Neural cell (in vitro differentiated cells): ENCODE measurements around the gene SAMD4A. TPM values are rescaled to one million over a fixed set of nuclear protein-coding genes. Genes with fewer than 3 reads are reported as not detected.

Experiments
- H2AFZ ChIP-seq: fragments of 200-600, 300-800 bp; sonication (generic), shearing (Covaris generic); 2 replicates; pipeline ENCODE4 v1.6.0; 2014; ENCODE audit warnings: low read depth, mild to moderate bottlenecking, antibody characterized with exemption, low read length, moderate library complexity
- H3F3A ChIP-seq: fragments of 200-600 bp; shearing (Covaris generic); 2 replicates; pipeline ENCODE4 v1.6.1; 2016; ENCODE audit warnings: mild to moderate bottlenecking, moderate library complexity, mixed read lengths, antibody characterized with exemption, low read length; ENCODE audit not compliant: insufficient read depth, poor library complexity, severe bottlenecking
- H3K27ac ChIP-seq: fragments of 200-600, 300-800 bp; sonication (generic), shearing (Covaris generic); 2 replicates; pipeline ENCODE4 v1.5.1; 2014; ENCODE audit warnings: mild to moderate bottlenecking, low read length, moderate library complexity
- H3K27me3 ChIP-seq: fragments of 300-800, 200-600 bp; sonication (generic), shearing (Covaris generic); 2 replicates; pipeline ENCODE4 v1.6.0; 2014; ENCODE audit warnings: mild to moderate bottlenecking, low read depth, low read length, moderate library complexity; ENCODE audit not compliant: insufficient read depth
- H3K36me3 ChIP-seq: fragments of 300-800, 200-600 bp; sonication (generic), shearing (Covaris generic); 2 replicates; pipeline ENCODE4 v1.5.1; 2014; ENCODE audit warnings: mild to moderate bottlenecking, antibody characterized with exemption, low read length, moderate library complexity; ENCODE audit not compliant: insufficient read depth
- H3K4me2 ChIP-seq: fragments of 300-800, 200-600 bp; sonication (generic), shearing (Covaris generic); 2 replicates; pipeline ENCODE4 v1.6.0; 2014; ENCODE audit warnings: mild to moderate bottlenecking, low read length
- H3K4me3 ChIP-seq: fragments of 300-800, 200-600 bp; sonication (generic), shearing (Covaris generic); 2 replicates; pipeline ENCODE4 v1.5.1; 2014; ENCODE audit warnings: mild to moderate bottlenecking, low read length, moderate library complexity
- H3K79me2 ChIP-seq: fragments of 200-600 bp; shearing (Covaris generic); replicated peaks from 2 replicates; pipeline ENCODE4 v1.6.0; 2014; ENCODE audit warnings: mild to moderate bottlenecking, low read length, moderate library complexity; ENCODE audit not compliant: insufficient read depth
- H3K9ac ChIP-seq: fragments of 300-800, 200-600 bp; sonication (generic), shearing (Covaris generic); 2 replicates; pipeline ENCODE4 v1.6.1; 2016; ENCODE audit warnings: mild to moderate bottlenecking, low read length, mixed read lengths
- H3K9me2 ChIP-seq: fragments of 200-600 bp; shearing (Covaris generic); 2 replicates; pipeline ENCODE4 v1.6.1; 2016; ENCODE audit warnings: mild to moderate bottlenecking, low read length, mixed read lengths; ENCODE audit not compliant: insufficient read depth
- H3K9me3 ChIP-seq: fragments of 200-600, 300-800 bp; sonication (generic), shearing (Covaris generic); 2 replicates; pipeline ENCODE4 v1.6.1; 2016; ENCODE audit warnings: mild to moderate bottlenecking, mixed run types, low read length, moderate library complexity, mixed read lengths
- H4K20me1 ChIP-seq: fragments of 200-600 bp; shearing (Covaris generic); 2 replicates; pipeline ENCODE4 v1.6.1; 2016; ENCODE audit warnings: mild to moderate bottlenecking, mixed run types; ENCODE audit not compliant: insufficient read depth
- EP300 ChIP-seq: fragments of 450-650 bp; conservative IDR thresholded peaks from 2 replicates; pipeline ENCODE4 v1.6.1; 2014; ENCODE audit warnings: antibody characterized with exemption, mild to moderate bottlenecking, moderate library complexity; ENCODE audit not compliant: poor library complexity, severe bottlenecking
- EZH2 ChIP-seq: fragments of 200-600, 300-800 bp; shearing (Covaris generic), sonication (generic); IDR thresholded peaks from 2 replicates; pipeline ENCODE4 v1.6.1; 2014; ENCODE audit warnings: antibody characterized with exemption, low read length, borderline replicate concordance, mild to moderate bottlenecking; ENCODE audit not compliant: insufficient read depth, poor library complexity, severe bottlenecking
- MXI1 ChIP-seq: fragments of 450-650 bp; conservative IDR thresholded peaks from 2 replicates; pipeline ENCODE4 v1.6.1; 2014; ENCODE audit warnings: antibody characterized with exemption, mild to moderate bottlenecking; ENCODE audit not compliant: poor library complexity, severe bottlenecking
- POLR2AphosphoS5 ChIP-seq: IDR thresholded peaks from 2 replicates; pipeline ENCODE4 v1.6.1; 2012
- RAD21 ChIP-seq: fragments of 450-650 bp; conservative IDR thresholded peaks from 2 replicates; pipeline ENCODE4 v1.6.1; 2014; ENCODE audit warnings: antibody characterized with exemption, mild to moderate bottlenecking, moderate library complexity
- SMC3 ChIP-seq: fragments of 450-650 bp; conservative IDR thresholded peaks from 2 replicates; pipeline ENCODE4 v1.6.1; 2014; ENCODE audit warnings: antibody characterized with exemption, mild to moderate bottlenecking, moderate library complexity; ENCODE audit not compliant: poor library complexity
- TAF1 ChIP-seq: IDR thresholded peaks from 2 replicates; pipeline ENCODE4 v1.6.1; 2012; ENCODE audit warnings: low read depth
- polyA plus RNA-seq: library from polyadenylated mRNA; depleted of rRNA; stranded (reverse); fragments of >200 nt; gene quantifications from 2 replicates; pipeline ENCODE4 v1.2.3, GENCODE V29; 2014
- TF ChIP-seq, protein P1 (sequence below): IDR thresholded peaks from 2 replicates; pipeline ENCODE4 v1.6.1; 2012; ENCODE audit warnings: borderline replicate concordance
- TF ChIP-seq, protein P2 (sequence below): fragments of 450-650 bp; IDR thresholded peaks from 2 replicates; pipeline ENCODE4 v1.5.1; 2014; ENCODE audit warnings: antibody characterized with exemption, mild to moderate bottlenecking, moderate library complexity; ENCODE audit not compliant: poor library complexity, severe bottlenecking

The SAMD4A gene
- polyA plus RNA-seq, 1 donor from 2014 or later = 1.0 TPM

DNA sequence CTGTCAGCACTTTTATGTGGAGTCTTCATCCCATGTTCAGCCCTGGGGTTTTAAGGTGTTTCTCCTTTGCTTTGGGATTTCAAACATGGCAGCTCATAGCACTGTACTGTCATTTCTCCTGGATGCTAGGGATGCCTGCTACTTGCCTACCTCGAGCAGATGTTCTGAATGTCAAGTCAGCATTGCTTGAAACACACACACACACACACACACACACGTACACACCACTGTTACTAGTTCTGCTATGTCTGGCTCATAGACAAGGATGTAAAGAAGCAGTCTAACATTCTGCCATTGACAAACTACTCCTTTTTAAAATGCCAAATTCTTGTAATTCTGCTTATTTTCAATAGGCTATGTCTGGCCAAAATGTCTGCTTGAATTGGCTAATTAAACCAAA is 72.7 kb downstream of the SAMD4A start:
- Histone ChIP-seq H3K4me3 (no peak overlapping the region), H3K36me3 (no peaks in the 10 kb centered on the region), H3K79me2 (no peaks in the 10 kb centered on the region), H3K9ac (no peak overlapping the region), H3K27me3 (no peaks in the 10 kb centered on the region), H4K20me1 (no peaks in the 10 kb centered on the region), H3F3A (no peaks in the 10 kb centered on the region), H3K27ac (no peak overlapping the region), H3K4me2 (no peak overlapping the region), H3K9me2 (no peaks in the 10 kb centered on the region), H2AFZ (no peak overlapping the region), H3K9me3 (no peaks in the 10 kb centered on the region)
- TF ChIP-seq POLR2AphosphoS5 (no peak), EP300 (no peak), RAD21 (no peak), SMC3 (no peak), TAF1 (no peak), EZH2 (no peak), MXI1 (no peak)
- TF ChIP-seq, protein P1, sequence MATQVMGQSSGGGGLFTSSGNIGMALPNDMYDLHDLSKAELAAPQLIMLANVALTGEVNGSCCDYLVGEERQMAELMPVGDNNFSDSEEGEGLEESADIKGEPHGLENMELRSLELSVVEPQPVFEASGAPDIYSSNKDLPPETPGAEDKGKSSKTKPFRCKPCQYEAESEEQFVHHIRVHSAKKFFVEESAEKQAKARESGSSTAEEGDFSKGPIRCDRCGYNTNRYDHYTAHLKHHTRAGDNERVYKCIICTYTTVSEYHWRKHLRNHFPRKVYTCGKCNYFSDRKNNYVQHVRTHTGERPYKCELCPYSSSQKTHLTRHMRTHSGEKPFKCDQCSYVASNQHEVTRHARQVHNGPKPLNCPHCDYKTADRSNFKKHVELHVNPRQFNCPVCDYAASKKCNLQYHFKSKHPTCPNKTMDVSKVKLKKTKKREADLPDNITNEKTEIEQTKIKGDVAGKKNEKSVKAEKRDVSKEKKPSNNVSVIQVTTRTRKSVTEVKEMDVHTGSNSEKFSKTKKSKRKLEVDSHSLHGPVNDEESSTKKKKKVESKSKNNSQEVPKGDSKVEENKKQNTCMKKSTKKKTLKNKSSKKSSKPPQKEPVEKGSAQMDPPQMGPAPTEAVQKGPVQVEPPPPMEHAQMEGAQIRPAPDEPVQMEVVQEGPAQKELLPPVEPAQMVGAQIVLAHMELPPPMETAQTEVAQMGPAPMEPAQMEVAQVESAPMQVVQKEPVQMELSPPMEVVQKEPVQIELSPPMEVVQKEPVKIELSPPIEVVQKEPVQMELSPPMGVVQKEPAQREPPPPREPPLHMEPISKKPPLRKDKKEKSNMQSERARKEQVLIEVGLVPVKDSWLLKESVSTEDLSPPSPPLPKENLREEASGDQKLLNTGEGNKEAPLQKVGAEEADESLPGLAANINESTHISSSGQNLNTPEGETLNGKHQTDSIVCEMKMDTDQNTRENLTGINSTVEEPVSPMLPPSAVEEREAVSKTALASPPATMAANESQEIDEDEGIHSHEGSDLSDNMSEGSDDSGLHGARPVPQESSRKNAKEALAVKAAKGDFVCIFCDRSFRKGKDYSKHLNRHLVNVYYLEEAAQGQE = no peak
- TF ChIP-seq, protein P2, sequence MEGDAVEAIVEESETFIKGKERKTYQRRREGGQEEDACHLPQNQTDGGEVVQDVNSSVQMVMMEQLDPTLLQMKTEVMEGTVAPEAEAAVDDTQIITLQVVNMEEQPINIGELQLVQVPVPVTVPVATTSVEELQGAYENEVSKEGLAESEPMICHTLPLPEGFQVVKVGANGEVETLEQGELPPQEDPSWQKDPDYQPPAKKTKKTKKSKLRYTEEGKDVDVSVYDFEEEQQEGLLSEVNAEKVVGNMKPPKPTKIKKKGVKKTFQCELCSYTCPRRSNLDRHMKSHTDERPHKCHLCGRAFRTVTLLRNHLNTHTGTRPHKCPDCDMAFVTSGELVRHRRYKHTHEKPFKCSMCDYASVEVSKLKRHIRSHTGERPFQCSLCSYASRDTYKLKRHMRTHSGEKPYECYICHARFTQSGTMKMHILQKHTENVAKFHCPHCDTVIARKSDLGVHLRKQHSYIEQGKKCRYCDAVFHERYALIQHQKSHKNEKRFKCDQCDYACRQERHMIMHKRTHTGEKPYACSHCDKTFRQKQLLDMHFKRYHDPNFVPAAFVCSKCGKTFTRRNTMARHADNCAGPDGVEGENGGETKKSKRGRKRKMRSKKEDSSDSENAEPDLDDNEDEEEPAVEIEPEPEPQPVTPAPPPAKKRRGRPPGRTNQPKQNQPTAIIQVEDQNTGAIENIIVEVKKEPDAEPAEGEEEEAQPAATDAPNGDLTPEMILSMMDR = no peak

DNA sequence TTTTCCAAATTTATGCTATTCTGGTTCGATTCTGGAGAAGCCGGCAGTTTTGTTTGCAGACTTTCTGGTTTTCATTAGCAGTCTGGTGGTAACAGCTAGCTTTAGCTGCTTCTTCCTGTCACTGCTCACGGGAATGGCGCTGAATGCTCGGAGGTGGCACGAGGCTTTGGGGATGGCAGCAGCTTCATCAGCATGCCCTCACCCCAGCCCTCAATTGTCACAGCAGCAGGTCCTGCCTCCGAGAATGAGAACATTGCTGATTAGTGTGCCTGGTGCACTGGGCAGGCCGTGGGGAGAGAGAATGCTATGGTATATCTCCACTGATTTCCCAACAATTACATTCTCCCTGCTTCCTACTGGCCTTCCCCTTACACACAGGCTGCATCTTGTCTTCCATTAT is 73.6 kb downstream of the SAMD4A start:
- Histone ChIP-seq H3K4me2 (no peak overlapping the region), H3K79me2 (no peaks in the 10 kb centered on the region), H3K27ac (no peak overlapping the region), H3K9me3 (no peaks in the 10 kb centered on the region), H3K9me2 (no peaks in the 10 kb centered on the region), H2AFZ (no peak overlapping the region), H4K20me1 (no peaks in the 10 kb centered on the region), H3K36me3 (no peaks in the 10 kb centered on the region), H3K27me3 (no peaks in the 10 kb centered on the region), H3K4me3 (no peak overlapping the region), H3K9ac (no peak overlapping the region), H3F3A (no peaks in the 10 kb centered on the region)
- TF ChIP-seq EP300 (no peak), POLR2AphosphoS5 (no peak), EZH2 (no peak), MXI1 (no peak), RAD21 (no peak)
- TF ChIP-seq, protein P2 = no peak
